ENCODE results near the gene TNFRSF1B. TPM values are rescaled to one million over a fixed set of nuclear protein-coding genes. Genes with fewer than 3 reads are reported as not detected.

Gene TNFRSF1B
- total RNA-seq, 1 experiment from 2014 or later, result not detected

DNA sequence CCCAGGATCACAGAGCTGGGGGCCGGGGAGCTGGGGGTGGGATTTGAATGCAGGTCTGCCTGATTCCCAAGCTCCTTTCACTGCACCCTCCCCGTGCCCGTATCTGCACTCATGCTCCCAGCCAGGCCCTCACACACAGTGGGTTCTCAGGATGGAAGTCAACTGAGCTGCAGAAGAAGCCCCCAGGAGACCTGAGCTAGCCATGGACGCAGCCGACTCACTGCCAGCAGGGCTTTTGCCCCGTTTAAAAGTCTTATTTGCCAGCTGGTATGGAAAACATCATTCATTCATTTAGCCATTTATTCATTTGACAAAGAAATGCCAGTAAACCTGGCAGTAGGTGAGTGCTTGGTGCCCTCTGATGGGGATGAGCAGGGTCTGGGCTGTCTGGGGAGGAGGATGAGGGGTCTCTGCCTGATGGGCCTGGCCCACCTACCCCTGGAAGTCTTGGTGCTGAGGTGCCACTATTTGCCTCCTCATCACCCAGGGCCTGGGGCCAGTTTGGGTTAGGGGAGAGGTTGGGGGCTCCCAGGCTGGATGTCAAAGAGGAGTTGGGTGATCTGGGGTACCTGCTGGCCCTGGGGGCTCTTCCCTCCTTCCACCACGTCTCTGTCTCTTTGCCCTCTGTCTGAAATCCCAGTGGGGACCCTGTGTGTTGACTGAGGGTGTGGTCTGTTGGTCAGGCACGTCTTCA, 2.8 kb downstream of the TNFRSF1B start:
- intact Hi-C loops (cut with micrococcal nuclease; ENCODE audit: unreplicated experiment), result no loop called here
- Histone ChIP-seq H3K4me1 (ENCODE audit: insufficient read depth, low read length, poor library complexity, severe bottlenecking) (no peaks in the 10 kb centered on the region), H3K4me3 (ENCODE audit: low read depth, low read length, poor library complexity, severe bottlenecking) (no peak overlapping the region), H3K36me3 (ENCODE audit: insufficient read depth, low read length, poor library complexity, severe bottlenecking) (no peaks in the 10 kb centered on the region), H3K27ac (ENCODE audit: low read depth, low read length, poor library complexity, severe bottlenecking) (no peak overlapping the region), H3K9me3 (ENCODE audit: low read depth, low read length, poor library complexity, severe bottlenecking) (no peaks in the 10 kb centered on the region), H3K27me3 (replicated peaks; ENCODE audit: insufficient read depth, low read depth, low read length, poor library complexity) (peaks cover 35% of the 10 kb centered on the region)
- no peak for DNase-seq (ENCODE audit: low spot score)
- TF ChIP-seq, protein P1, sequence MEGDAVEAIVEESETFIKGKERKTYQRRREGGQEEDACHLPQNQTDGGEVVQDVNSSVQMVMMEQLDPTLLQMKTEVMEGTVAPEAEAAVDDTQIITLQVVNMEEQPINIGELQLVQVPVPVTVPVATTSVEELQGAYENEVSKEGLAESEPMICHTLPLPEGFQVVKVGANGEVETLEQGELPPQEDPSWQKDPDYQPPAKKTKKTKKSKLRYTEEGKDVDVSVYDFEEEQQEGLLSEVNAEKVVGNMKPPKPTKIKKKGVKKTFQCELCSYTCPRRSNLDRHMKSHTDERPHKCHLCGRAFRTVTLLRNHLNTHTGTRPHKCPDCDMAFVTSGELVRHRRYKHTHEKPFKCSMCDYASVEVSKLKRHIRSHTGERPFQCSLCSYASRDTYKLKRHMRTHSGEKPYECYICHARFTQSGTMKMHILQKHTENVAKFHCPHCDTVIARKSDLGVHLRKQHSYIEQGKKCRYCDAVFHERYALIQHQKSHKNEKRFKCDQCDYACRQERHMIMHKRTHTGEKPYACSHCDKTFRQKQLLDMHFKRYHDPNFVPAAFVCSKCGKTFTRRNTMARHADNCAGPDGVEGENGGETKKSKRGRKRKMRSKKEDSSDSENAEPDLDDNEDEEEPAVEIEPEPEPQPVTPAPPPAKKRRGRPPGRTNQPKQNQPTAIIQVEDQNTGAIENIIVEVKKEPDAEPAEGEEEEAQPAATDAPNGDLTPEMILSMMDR (conservative IDR thresholded peaks at IDR 0.05; ENCODE audit: low read depth, low read length), result no peak
- TF ChIP-seq EZH2 (IDR thresholded peaks at IDR 0.05; ENCODE audit: borderline replicate concordance, low read depth, low read length, poor library complexity, severe bottlenecking), result no peak
- CTCF ChIA-PET, result no interaction called here
- no TSS peak for BruUV-seq (replicated peaks)
- POLR2A ChIA-PET (ENCODE audit: low non-redundant PET), result no interaction called here

DNA sequence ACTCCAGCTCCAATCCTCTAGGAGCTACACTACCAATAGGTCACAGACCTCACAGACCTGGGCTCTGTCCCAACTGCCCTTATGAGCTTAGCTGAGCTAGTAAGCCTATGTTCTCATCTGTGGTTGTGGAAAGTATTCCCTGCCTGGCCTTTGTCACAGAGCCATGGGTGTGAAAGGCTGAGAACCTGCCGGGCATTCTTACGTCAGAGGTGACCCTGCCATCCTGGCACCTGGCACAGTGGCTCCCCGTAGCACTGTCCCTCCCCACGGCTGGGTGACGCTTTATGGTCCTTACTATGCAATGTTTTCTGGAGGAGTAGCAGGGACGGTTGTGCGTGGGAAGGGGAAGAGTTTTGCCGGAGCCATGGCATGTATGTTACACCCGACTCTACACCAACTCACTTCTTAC, 3.5 kb downstream of the TNFRSF1B start:
- intact Hi-C loops (cut with micrococcal nuclease; ENCODE audit: unreplicated experiment), result no loop called here
- Histone ChIP-seq H3K4me3 (ENCODE audit: low read depth, low read length, poor library complexity, severe bottlenecking) (no peak overlapping the region), H3K27me3 (replicated peaks; ENCODE audit: insufficient read depth, low read depth, low read length, poor library complexity) (peaks cover 35% of the 10 kb centered on the region), H3K36me3 (ENCODE audit: insufficient read depth, low read length, poor library complexity, severe bottlenecking) (no peaks in the 10 kb centered on the region), H3K27ac (ENCODE audit: low read depth, low read length, poor library complexity, severe bottlenecking) (no peak overlapping the region), H3K4me1 (ENCODE audit: insufficient read depth, low read length, poor library complexity, severe bottlenecking) (no peaks in the 10 kb centered on the region), H3K9me3 (ENCODE audit: low read depth, low read length, poor library complexity, severe bottlenecking) (no peaks in the 10 kb centered on the region)
- no TSS peak for BruUV-seq (replicated peaks)
- no peak for DNase-seq (ENCODE audit: low spot score)
- TF ChIP-seq, protein P1 (conservative IDR thresholded peaks at IDR 0.05; ENCODE audit: low read depth, low read length), result no peak
- TF ChIP-seq EZH2 (IDR thresholded peaks at IDR 0.05; ENCODE audit: borderline replicate concordance, low read depth, low read length, poor library complexity, severe bottlenecking), result no peak
- POLR2A ChIA-PET (ENCODE audit: low non-redundant PET), result no interaction called here
- CTCF ChIA-PET, result no interaction called here

DNA sequence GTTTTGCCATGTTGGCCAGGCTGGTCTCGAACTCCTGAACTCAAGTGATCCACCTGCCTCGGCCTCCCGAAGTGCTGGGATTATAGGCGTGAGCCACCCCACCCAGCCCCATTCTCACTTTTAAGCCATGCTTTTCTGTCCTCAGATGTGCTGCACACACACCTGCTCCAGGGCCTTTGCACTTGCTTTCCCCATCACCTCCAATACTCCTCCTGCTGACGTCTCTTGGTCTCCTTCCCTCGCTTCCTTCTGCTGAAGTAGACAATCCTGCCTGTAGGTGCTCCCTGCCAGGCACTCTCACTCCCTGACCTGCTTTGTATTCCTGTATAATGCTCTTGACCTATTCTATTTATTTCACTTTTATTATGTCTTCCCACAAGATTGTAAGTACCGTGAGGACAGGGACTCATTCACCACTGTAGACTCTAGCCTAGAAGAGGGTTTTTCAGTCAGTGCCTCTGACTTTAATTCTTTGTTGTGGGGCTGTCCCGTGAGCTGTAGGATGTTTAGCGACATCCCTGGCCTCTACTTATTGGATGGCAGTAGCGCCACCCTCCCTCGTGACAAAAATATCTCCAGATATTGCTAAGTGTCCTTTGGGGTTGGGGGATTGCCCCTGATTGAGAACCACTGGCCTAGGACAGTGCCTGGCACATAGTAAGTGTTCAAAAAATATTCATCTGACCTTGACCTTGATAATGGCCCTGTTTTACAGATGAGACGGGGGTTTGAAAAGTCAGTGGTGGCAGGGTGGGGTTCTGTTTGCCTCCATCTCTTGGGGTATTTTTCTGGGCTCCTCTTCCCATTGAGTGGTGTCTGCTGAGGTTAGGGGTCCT, 4.6 kb downstream of the TNFRSF1B start:
- CTCF ChIA-PET, result no interaction called here
- BruUV-seq (replicated peaks), result no TSS peak
- intact Hi-C loops (cut with micrococcal nuclease; ENCODE audit: unreplicated experiment), result no loop called here

More for the DNA sequence above, 4.6 kb downstream of the TNFRSF1B start:
- H3K27ac ChIP-seq (ENCODE audit: low read depth, low read length, poor library complexity, severe bottlenecking), result no peak overlapping the region
- H3K36me3 ChIP-seq (ENCODE audit: insufficient read depth, low read length, poor library complexity, severe bottlenecking), result no peaks in the 10 kb centered on the region
- no peaks in the 10 kb centered on the region for H3K9me3 ChIP-seq (ENCODE audit: low read depth, low read length, poor library complexity, severe bottlenecking)
- POLR2A ChIA-PET (ENCODE audit: low non-redundant PET), result no interaction called here
- H3K27me3 ChIP-seq (replicated peaks; ENCODE audit: insufficient read depth, low read depth, low read length, poor library complexity), result peaks cover 27% of the 10 kb centered on the region
- H3K4me1 ChIP-seq (ENCODE audit: insufficient read depth, low read length, poor library complexity, severe bottlenecking), result no peaks in the 10 kb centered on the region
- TF ChIP-seq, protein P1 (conservative IDR thresholded peaks at IDR 0.05; ENCODE audit: low read depth, low read length), result no peak
- no peak overlapping the region for H3K4me3 ChIP-seq (ENCODE audit: low read depth, low read length, poor library complexity, severe bottlenecking)
- no peak for DNase-seq (ENCODE audit: low spot score)
